Activated T-cell treated with anti-CD3 and anti-CD28 coated beads, Interleukin-2, amount 50 U/mL, for 48 hours (primary cell): Measurements from ENCODE around the gene CFAP52.
"Not testable (repeated sequence)": the region's sequence is repeated elsewhere in the genome, so short reads cannot be mapped to it uniquely, and the experiment has no call there.

Experiments
- DNase-seq, 2 experiments: peaks; one replicate each; pipeline ENCODE4 v3.0.0-alpha.2; 2020

Gene CFAP52

DNA sequence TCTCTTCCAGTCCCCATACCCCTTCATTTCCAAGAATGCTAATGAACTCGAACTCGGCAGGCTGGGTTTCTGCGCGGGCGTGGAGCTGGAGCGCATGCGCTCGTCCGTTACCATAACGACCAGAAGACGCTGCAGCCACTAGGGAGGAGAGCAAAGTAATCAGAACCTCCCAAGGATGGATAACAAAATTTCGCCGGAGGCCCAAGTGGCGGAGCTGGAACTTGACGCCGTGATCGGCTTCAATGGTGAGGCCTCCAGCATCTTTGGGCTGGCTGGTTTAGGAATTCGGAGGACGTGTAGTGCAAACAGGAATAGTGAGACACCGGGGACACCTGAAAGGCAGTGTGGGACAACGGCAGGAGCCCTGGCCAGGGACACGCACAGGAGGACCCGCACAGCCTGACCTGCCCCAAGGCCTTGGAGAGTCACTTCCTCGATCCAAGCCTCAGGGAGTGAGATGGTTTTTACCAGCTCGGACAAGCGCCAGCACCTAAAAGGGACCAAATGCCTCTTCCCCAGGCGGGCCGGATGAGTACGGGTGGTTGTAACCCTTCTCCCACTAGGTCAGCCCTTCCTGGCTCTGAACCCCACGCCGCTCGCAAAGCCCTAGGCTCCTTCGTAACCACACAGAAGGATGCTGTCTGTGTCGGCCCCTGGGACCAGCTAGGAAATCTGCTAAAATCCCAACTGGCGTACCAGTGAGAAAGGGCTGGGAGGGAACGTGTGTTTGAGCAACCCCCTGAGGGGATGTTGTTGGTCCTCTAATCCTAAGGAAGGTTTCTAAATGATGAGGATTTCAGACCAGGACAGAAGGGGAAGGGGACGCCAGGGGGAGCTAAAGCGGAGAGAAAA, at the start of gene CFAP52:
Gene CFAP52 (plus strand): TSS at position 122 of the 852 bp plus-strand sequence. CDS start 54 bp downstream, at position 176.
- DNase-seq = peak; percentile 82 to 86

DNA sequence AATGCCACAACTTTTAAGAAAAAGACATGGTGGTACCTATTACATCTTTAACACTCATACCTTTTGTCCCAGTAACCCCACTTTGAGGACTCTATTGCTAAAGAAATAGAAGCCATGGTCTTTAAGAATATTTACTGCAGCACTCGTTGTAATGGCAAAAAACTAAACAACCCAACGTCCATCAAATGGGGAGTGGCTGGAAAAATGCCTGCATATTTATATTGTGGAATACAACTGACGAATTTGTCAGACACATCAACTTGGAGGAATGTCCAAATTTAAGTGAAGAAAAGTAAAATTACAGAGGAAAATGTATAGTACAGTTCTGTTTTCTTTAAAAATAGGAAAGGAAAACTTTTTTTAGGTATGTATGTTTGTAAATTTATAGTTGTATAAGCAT, 48.7 kb upstream of the CFAP52 start:
- no peak for DNase-seq

DNA sequence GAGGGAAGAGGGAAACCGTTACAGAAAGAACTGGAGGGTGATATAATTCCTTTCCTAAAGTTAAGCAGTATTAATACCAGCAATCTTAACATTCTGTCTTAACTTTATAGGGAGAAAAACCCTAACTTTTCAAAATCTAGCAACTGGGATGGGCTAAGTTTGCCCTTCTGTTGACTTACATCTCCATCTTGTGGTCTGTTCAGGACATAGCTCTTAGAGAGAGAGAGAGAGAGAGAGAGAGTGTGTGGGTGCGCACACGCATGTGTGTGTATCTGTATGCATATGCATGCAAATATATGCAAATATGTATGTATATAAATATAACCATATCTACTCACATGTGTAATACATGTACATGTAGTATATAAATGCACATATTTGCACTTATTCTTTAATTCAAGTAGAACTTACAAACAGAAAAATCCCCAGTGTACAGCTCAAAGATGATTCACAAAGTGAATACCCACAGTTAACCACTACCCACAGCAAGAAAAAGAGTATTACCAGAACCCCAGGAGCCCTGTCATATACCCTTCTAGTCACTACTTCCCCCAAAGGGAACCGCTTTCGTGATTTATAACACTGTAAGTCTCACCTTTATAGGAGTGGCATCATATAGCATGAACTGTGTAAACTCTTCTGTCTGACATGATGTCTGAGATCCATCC, 47.3 kb upstream of the CFAP52 start:
- DNase-seq = no peak

GRCh38 chr17:9531034-9531433, 45.4 kb upstream of the CFAP52 start:
- DNase-seq = no peak

DNA sequence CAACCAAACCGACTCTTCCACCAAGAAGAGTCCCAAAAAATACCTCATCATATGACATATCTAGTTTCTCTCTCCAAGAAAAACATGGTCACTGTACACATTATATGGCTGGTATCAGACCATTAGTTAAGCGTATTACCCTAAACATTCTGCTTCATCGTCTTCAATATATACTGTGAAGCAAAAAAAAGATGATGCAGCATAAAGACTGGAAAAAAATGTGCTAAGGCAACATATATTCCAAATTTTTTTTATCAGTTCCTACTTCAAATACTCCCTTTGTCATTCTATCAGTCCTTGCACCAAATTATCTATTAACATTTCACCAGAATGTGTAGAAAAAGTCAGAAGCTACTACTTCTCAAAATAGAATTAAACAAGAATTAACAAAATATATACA, 43.7 kb upstream of the CFAP52 start:
- DNase-seq = no peak

- DNase-seq = no peak
Observed at GRCh38 chr17:9533441-9533840, 43.0 kb upstream of the CFAP52 start.

- no peak for DNase-seq
Observed at GRCh38 chr17:9536061-9536460, 40.4 kb upstream of the CFAP52 start.

GRCh38 chr17:9537177-9537776, 39.2 kb upstream of the CFAP52 start:
- no peak for DNase-seq

DNA sequence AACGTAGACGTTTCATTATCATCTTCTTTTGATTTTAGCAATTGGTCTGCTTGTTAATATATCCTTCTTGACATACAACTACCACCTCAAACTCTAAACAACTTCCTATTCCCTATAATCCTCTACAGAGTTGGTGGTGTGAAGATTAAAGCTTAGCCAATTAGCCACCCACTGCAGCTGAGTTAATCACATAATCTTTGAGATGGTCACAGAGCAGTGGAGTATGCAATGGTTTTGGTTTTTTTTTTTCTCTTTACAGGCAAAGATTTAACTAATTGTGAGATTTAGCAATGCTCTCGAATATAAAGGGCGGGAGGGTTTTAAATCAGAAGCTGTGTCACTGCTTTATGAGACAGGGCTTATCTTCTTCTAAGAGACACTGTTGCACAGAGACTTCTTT, 37.8 kb upstream of the CFAP52 start:
- no peak for DNase-seq

GRCh38 chr17:9541718-9542117, 34.7 kb upstream of the CFAP52 start:
- DNase-seq = no peak

GRCh38 chr17:9544221-9544620, 32.2 kb upstream of the CFAP52 start:
- no peak for DNase-seq

DNA sequence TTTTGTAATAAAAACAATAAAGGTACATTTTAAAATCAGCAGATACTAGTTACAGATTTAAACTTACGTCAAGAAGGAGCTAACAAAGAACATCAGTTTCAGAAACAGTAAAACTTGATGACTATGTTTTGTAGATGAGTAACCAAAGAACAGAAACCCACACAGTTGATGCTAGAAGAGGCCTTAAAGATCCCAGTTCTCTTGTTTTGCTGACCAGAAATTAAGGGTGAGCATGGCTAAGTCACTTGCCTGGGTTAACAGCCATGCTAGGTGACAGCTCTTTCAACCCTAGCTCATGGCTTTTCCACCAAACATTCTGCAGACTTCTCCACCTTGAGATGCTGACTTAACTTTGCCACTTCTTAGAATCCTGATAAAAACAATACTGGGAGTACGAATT, 27.2 kb upstream of the CFAP52 start:
- DNase-seq = no peak

DNA sequence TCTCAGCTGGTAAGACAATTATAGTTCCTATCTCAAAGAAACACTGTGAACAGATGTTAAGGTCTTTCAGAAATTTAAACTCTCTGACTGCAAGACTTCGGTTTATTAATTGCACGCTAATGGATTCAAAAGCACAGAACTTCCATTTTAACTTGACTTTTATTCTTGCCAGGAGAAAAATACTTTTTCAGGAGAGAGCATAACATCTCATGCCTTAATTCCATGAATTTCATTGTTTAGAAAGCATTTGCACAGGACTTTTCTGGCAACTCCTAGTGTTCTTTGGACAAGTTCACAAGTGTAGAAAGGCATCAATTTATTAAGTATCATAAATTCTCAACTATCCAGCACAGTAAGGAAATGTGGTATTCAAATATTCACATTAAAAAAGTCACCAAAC, 23.3 kb upstream of the CFAP52 start:
- DNase-seq = no peak

DNA sequence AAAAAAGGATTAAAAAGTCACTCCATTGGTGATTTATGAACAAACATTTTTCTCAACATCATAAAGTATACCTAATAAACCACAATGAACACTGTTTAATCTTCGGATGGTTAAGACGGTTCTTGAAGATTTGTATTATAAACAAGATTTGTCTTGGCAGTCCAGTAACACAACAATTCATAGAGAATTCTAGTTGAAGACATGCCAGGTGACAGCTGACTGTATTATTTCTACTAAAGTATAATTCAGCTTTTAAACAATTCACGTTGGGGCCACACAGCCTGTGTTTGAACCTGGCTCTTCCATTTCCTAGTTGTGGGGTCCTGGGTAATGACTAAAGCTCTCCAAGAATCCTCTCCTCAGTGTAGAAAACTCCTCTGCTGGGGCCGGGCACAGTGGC, 22.8 kb upstream of the CFAP52 start:
- no peak for DNase-seq

- DNase-seq = peak; percentile 64 to 68
Observed at GRCh38 chr17:9554715-9555114, 21.7 kb upstream of the CFAP52 start.

DNA sequence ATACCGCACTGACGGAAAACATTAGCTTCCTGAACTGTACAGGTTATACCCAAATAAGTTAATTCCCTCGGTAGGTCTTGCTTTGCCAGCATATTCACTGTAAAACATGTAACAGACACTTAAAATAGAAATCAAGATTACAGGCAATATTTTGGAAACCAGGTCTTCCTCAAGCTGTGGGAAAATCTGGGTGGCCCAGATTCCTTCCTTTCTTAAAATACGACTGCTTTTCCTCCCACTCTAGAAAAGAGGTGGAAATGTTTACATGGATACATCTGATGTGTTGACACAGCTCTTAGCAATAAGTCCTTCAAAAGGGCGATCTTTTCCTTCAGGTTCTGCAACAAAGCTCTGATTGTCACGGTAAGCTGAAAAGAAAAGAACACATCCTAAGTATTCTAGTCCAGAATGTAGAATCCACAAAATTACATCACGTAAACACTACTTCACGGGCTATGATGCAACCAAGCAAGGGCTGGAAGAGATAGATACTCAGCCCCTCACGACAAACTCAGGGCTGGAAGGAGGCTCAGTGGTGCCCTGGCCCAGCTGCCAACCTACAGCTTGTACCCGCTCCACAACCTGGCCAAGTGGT, 19.2 kb upstream of the CFAP52 start:
- DNase-seq = no peak

- DNase-seq = no peak
Observed at GRCh38 chr17:9557857-9558256, 18.6 kb upstream of the CFAP52 start.

DNA sequence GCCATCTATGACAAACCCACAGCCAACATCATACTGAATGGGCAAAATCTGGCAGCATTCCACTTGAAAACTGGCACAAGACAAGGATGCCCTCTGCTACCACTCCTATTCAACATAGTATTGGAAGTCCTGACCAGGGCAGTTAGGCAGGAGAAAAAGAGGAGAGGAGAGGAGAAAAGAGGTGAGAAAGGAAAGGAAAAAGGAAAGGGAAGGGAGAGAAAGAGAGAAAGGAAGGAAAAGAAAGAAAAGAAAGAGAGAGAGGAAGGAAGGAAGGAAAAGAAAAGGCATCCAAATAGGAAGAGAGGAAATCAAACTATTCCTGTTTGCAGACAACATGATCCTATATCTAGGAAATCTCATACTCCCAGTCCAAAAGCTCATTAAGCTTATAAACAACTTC, 12.3 kb upstream of the CFAP52 start:
- DNase-seq = no peak

GRCh38 chr17:9566067-9566466, 10.4 kb upstream of the CFAP52 start:
- no peak for DNase-seq

DNA sequence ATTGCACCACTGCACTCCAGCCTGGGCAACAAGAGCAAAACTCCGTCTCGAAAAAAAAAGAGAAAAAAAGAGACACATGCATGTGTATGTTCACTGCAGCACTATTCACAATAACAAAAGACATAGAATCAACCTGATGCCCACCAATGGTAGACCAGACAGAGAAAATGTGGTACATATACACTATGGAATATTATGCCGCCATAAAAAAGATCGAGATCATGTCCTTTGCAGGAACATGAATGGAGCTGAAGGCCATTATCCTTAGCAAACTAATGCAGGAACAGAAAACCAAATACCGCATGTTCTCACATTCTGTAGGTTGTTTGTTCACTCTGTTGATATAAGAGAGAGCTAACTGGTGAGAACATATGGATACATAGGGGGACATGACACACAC, 9.7 kb upstream of the CFAP52 start:
- DNase-seq = not testable (repeated sequence)

- DNase-seq = no peak
Observed at GRCh38 chr17:9568004-9568403, 8.4 kb upstream of the CFAP52 start.

DNA sequence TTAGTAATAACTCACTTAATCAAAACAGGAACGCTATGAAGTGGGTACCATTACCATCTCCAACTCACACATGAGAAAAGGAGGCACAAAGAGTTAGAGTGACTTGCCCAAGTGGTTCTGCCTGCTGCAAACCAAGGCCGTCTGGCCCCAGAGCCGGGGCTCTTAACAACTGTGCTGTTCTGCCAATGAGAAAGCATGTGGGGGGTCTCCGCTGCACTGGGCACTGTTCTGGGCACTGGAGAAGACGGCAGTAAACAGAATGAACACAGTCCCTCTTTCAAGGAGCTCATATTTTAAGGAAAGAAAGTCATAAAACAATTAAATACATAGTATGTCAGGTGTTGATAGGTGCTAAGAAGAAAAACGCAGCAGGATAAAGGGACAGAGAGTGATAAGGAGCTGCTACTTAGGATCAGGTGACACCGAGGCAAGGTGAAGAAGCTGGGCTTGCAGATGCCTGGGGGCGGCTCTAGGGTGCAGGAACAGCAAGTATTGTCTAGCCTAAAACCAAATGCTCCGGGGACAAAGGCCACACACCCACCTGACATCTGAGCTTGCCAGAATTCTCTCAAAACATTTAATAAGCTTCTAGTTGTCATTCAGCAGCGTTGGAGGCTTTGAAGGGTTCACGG, 7.4 kb upstream of the CFAP52 start:
- no peak for DNase-seq

- DNase-seq = no peak
Observed at GRCh38 chr17:9571201-9571600, 5.2 kb upstream of the CFAP52 start.
